GM18508 (cell line): ENCODE data around the gene COL5A3.
"Not testable (repeated sequence)": the region's sequence is repeated elsewhere in the genome, so short reads cannot be mapped to it uniquely, and the experiment has no call there.

ENCODE experiments used
- ATAC-seq: cut with Tn5 transposase; IDR thresholded peaks from one replicate; pipeline ENCODE4 v1.9.1; 2021; ENCODE audit warnings: moderate number of reproducible peaks; ENCODE audit not compliant: insufficient read depth, unreplicated experiment

COL5A3 gene

GRCh38 chr19:10010247-10010691 is at the start of gene COL5A3:
Gene COL5A3 (minus strand): TSS chr19:10010504. CDS start chr19:10010385, 119 bp downstream.
- no peak for ATAC-seq

- ATAC-seq: no peak
Measured at GRCh38 chr19:10052602-10053360, 42.5 kb upstream of the COL5A3 start.

GRCh38 chr19:10049626-10050025 is 39.3 kb upstream of the COL5A3 start:
- no peak for ATAC-seq

- ATAC-seq: no peak
Measured at GRCh38 chr19:10045371-10045770, 35.1 kb upstream of the COL5A3 start.

- ATAC-seq: no peak
Measured at GRCh38 chr19:10044390-10044789, 34.1 kb upstream of the COL5A3 start.

GRCh38 chr19:10043286-10043927 is 33.1 kb upstream of the COL5A3 start:
- no peak for ATAC-seq

DNA sequence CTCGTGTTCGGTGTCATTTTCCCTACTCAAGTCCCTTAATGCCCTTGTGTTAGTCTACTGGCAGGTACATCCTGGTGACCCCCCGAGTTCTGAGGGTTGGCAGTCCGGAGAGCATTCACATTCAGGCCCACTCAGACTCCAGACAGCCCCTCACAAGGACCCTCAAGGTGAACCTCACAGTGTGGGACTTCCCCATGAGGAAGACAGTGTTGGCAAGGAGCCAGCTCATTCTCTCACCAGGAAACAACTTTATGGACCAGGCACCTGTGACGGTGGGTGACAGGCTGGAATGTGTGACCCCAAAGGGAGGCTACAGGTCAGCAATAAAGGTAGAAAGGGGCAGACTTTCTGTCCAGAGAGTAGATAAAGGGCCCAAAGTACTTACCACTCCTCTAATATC is 27.5 kb upstream of the COL5A3 start:
- ATAC-seq: no peak

DNA sequence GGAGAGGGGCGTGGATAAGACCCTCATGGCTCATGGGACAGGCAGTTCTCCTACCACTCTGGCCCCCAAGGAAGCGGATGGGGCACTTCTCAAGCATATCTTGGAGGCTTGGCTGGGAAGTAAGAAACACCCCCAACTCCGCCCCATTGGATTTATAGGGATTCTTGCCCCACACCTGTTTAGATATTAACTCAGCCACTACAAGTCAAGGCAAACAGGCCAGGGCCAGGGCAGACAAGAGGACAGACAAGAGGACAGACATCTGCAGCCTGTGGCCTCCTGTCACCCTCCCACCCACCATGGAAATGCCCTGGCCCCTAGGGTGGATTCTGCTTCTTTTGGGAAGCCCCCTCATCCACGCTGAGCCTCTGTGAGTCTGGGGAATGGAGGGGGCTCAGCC is 27.1 kb upstream of the COL5A3 start:
- ATAC-seq: no peak

DNA sequence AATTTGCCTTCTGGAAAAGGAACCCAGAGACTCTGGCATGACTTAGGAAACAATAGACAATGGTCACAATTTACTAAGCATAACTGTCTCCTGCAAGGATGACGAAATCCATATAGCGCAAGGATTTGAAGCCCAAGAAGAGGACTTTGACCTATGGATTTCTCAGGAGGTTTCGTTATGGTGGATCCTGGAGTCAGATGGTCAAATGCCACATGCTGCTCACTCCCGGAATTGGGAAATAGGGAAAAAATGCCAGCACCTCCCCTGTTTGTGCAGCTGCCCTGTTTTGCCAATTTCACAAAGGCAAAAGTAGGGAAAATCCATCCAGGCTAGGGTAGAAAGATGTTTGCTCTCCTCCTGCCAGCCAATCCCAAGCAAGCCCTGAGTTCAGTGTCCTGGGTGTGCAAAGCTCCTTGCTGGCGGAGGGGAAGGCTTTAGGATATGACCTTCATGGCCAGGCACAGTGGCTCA is 26.3 kb upstream of the COL5A3 start:
- no peak for ATAC-seq

GRCh38 chr19:10033614-10034013 is 23.3 kb upstream of the COL5A3 start:
- no peak for ATAC-seq

GRCh38 chr19:10027158-10027997 is 17.1 kb upstream of the COL5A3 start:
- no peak for ATAC-seq

GRCh38 chr19:10026744-10027143 is 16.4 kb upstream of the COL5A3 start:
- no peak for ATAC-seq

DNA sequence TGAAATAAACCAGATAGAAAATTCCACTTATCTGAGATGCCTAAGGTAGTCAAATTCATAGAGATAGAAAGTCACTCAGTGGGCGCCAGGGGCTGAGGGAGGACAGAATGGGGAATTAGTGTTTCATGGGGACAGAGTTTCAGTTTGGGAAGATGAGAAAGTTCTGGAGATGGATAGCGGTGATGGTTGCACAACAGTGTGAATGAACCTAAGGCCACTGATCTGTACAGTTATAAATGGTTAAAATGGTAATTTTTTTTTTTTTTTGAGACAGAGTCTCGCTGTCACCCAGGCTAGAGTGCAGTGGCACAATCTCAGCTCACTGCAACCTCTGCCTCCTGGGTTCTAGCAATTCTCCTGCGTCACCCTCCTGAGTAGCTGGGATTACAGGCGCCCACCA is 12.8 kb upstream of the COL5A3 start:
- not testable (repeated sequence) for ATAC-seq

DNA sequence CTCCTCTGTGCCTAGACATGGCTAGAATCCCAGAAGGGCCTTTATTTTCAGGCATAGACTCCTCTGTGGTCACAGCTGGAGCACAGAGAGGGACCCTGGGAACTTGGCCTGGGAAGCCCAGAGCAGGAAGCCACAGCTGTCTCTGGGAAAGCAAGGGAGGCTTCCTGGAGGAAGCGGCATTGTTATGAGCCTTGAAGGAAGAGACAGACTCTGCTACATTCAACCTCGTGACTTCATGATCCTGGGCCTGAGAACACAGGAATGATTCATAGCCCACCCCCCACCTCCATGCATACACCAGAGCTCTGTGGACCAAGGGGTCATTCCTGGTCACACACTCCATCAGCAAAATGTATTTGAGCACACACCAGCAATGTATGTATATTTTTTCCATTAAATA is 11.6 kb upstream of the COL5A3 start:
- no peak for ATAC-seq

DNA sequence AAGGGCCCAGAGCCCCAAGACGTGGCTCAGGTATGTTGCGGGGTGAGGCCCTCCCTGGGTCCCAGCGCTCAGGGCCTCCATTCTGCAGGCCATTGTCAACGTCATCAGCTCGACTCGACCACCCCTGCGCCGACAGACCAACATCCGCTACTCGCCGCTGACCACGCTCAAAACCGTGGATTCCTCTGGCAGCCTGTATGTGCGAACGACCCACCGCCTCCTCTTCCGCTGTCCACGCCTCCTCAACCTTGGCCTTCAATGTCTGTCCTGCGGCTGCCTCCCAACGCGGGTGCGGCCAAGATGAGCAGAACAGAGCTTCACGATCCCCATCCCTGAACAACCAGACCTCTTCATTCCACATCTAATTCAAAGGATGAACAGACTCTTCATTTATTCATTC is 11.1 kb upstream of the COL5A3 start:
- ATAC-seq: no peak

GRCh38 chr19:10020851-10021250 is 10.5 kb upstream of the COL5A3 start:
- ATAC-seq: no peak

DNA sequence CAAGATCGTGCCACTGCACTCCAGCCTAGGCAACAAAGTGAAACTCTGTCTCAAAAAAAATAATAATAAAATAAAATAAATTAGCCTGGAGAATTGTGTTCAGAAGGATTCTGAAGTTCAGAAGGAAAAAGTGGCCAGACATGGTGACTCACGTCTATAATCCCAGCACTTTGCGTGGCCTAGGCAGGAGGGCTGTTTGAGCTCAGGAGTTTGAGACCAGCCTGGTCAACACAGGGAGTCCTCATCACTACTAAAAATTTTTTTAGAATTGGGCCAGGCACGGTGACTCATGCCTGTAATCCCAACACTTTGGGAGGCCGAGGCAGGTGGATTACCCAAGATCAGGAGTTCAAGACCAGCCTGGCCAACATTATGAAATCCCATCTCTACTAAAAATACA is 8.9 kb upstream of the COL5A3 start:
- no peak for ATAC-seq

DNA sequence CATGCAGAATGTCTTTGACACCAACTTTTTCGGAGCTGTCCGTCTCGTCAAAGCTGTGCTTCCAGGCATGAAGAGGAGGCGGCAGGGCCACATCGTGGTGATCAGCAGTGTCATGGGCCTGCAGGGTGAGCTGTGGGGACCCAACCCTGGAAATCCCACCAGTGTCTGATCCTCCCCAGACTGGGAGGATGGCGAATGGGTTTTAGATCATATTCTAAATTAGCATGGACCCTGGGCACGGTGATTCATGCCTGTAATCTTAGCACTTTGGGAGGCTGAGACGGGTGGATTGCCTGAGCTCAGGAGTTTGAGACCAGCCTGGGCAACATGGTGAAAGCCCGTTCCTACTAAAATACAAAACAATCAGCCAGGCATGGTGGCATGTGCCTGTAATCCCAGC is 8.5 kb upstream of the COL5A3 start:
- ATAC-seq: no peak

DNA sequence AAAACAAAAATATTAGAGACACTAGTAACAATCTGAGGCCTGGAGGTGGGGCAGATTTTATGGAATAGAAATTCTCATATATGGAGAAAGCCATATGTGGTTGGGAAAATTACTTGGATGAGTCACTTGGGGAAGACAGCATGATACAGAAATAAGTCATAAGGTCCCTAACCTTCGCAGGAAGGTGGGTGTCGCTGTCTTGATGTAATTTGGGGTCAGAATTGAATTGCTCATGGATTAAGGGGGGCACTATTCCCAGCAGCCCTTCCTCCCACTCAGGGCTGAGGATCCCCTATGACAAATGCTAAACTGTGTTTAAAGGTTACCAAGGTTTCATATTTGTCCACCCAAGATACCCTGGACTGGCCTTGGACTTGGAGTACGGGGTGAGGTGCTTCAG is 8.0 kb upstream of the COL5A3 start:
- ATAC-seq: no peak

DNA sequence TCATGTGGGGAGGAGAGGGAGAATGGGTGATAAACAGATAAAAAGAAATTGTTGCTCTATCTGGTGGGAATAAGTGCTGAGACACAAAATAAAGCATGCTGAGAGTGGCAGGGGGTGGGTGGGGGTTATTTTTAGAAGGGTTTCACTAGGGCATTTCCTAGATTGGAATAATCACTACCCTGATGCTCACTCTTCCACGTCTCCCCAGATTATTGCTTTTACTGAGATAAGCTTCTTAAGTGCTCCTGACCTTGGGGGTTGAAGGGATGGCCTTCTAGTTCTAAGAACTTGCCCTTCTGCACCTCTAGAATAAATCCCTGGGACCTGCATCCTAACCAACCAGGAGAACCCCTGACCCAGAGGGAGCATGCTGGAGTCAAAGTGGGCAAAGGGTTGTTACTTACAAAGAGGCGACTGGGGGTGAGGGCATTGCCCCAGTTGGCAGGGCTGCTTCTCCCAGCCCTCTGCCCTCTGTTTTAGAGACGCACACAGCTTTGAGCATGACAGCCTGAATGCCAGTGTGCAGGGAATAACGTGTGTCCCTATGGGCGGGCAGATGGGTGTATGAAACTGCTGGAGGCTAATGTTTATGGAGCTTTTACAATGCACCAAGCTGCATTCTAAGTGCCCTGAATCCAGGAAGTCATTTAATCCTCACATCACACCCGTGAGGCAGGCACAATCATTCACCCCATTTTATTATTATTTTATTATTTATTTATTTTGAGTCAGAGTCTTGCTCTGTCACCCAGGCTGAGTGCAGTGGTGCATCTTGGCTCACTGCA is 3.7 kb upstream of the COL5A3 start:
- no peak for ATAC-seq
